ENCODE results near the gene CDK12.

The CDK12 gene

GRCh38 chr17:39576187-39576586 lies 114.9 kb downstream of the CDK12 start:
- no peak overlapping the region for H3K4me3 ChIP-seq (ENCODE audit: insufficient read length, low read depth)
- H3K9me3 ChIP-seq (ENCODE audit: insufficient read depth, low read length), result peaks cover 4% of the 10 kb centered on the region; the same call in 1 of the 2 replicates
- H3K9ac ChIP-seq (ENCODE audit: insufficient read length, low read depth), result no peak overlapping the region
- peaks cover 24% of the 10 kb centered on the region for H3K27me3 ChIP-seq (ENCODE audit: insufficient read depth, insufficient read length)
- TF ChIP-seq ZNF274 (IDR thresholded peaks at IDR 0.05; ENCODE audit: low read depth, low read length), result no peak
- no peak for TF ChIP-seq YY1 (IDR thresholded peaks at IDR 0.05; ENCODE audit: insufficient read depth, insufficient read length)
- no peak for TF ChIP-seq SUZ12 (IDR thresholded peaks at IDR 0.05; ENCODE audit: extremely low read depth, insufficient read depth, insufficient read length)
- peaks cover 17% of the 10 kb centered on the region for H3K4me1 ChIP-seq (ENCODE audit: insufficient read depth, insufficient read length)
- no peak for DNase-seq (ENCODE audit: low read depth, low spot score)
- H3K36me3 ChIP-seq (ENCODE audit: insufficient read depth, insufficient read length, low read length), result no peaks in the 10 kb centered on the region

GRCh38 chr17:39578272-39578671 lies 117.0 kb downstream of the CDK12 start:
- DNase-seq (ENCODE audit: low read depth, low spot score), result no peak
- TF ChIP-seq YY1 (IDR thresholded peaks at IDR 0.05; ENCODE audit: insufficient read depth, insufficient read length), result no peak
- TF ChIP-seq ZNF274 (IDR thresholded peaks at IDR 0.05; ENCODE audit: low read depth, low read length), result no peak
- TF ChIP-seq SUZ12 (IDR thresholded peaks at IDR 0.05; ENCODE audit: extremely low read depth, insufficient read depth, insufficient read length), result no peak
- Histone ChIP-seq H3K27me3 (ENCODE audit: insufficient read depth, insufficient read length) (peaks cover 14% of the 10 kb centered on the region), H3K4me3 (ENCODE audit: insufficient read length, low read depth) (no peak overlapping the region), H3K36me3 (ENCODE audit: insufficient read depth, insufficient read length, low read length) (no peaks in the 10 kb centered on the region), H3K4me1 (ENCODE audit: insufficient read depth, insufficient read length) (peaks cover 17% of the 10 kb centered on the region), H3K9me3 (ENCODE audit: insufficient read depth, low read length) (no peaks in the 10 kb centered on the region), H3K9ac (ENCODE audit: insufficient read length, low read depth) (no peak overlapping the region)

DNA sequence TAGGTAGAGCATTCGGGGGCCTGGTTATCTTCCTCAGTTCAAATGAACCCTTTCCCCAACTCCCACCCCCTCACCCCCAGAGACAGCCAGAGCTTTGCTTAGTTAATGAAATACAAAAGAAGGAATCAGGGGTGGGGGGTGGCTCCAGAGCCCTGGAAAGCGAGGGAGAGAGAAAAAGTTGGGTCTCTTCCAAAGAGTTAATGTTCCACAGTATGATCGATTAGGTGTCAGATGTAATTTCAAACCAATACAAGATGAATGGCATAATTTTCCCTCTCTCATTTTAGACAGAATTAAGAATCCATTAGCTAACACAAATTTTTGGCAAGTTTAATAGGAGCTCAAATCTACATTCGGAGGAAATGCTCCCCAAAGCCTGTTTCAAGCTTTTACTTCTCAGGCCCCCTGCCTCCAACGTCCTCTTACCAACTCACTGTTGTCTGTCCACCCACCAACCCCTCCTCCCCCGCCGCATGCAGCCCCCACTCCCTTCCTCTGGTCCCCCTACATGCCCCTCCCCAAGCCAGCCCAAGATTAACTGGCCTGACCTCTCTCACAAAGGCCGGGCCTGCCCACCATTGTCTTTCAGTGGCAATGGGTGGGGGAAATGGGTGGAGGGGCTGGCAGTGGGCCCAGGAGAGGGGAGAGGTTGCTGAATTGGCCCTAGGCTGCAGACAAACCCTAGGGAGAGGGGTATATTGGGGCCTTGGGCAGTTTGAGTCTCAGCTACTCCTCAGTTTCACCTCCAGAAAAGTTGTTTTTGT lies 118.2 kb downstream of the CDK12 start:
- no peaks in the 10 kb centered on the region for H3K9me3 ChIP-seq (ENCODE audit: insufficient read depth, low read length)
- peak; percentile 61 for DNase-seq (ENCODE audit: low read depth, low spot score)
- TF ChIP-seq SUZ12 (IDR thresholded peaks at IDR 0.05; ENCODE audit: extremely low read depth, insufficient read depth, insufficient read length) (no peak), ZNF274 (IDR thresholded peaks at IDR 0.05; ENCODE audit: low read depth, low read length) (no peak), YY1 (IDR thresholded peaks at IDR 0.05; ENCODE audit: insufficient read depth, insufficient read length) (no peak)
- H3K27me3 ChIP-seq (ENCODE audit: insufficient read depth, insufficient read length), result peaks cover 14% of the 10 kb centered on the region
- peaks cover 17% of the 10 kb centered on the region for H3K4me1 ChIP-seq (ENCODE audit: insufficient read depth, insufficient read length)
- no peaks in the 10 kb centered on the region for H3K36me3 ChIP-seq (ENCODE audit: insufficient read depth, insufficient read length, low read length)
- peak overlapping the region; percentile 8 for H3K9ac ChIP-seq (ENCODE audit: insufficient read length, low read depth)
- H3K4me3 ChIP-seq (ENCODE audit: insufficient read length, low read depth), result no peak overlapping the region

- H3K9ac ChIP-seq (ENCODE audit: insufficient read length, low read depth), result peak overlapping the region; percentile 8
- H3K4me1 ChIP-seq (ENCODE audit: insufficient read depth, insufficient read length), result peaks cover 14% of the 10 kb centered on the region
- no peak for DNase-seq (ENCODE audit: low read depth, low spot score)
- no peak overlapping the region for H3K4me3 ChIP-seq (ENCODE audit: insufficient read length, low read depth)
- TF ChIP-seq SUZ12 (IDR thresholded peaks at IDR 0.05; ENCODE audit: extremely low read depth, insufficient read depth, insufficient read length) (no peak), YY1 (IDR thresholded peaks at IDR 0.05; ENCODE audit: insufficient read depth, insufficient read length) (no peak), ZNF274 (IDR thresholded peaks at IDR 0.05; ENCODE audit: low read depth, low read length) (no peak)
- peaks cover 10% of the 10 kb centered on the region for H3K27me3 ChIP-seq (ENCODE audit: insufficient read depth, insufficient read length)
- no peaks in the 10 kb centered on the region for H3K36me3 ChIP-seq (ENCODE audit: insufficient read depth, insufficient read length, low read length)
- H3K9me3 ChIP-seq (ENCODE audit: insufficient read depth, low read length), result no peaks in the 10 kb centered on the region
Observed at GRCh38 chr17:39580082-39580468, 118.8 kb downstream of the CDK12 start.

- DNase-seq (ENCODE audit: low read depth, low spot score), result no peak
- Histone ChIP-seq H3K36me3 (ENCODE audit: insufficient read depth, insufficient read length, low read length) (no peaks in the 10 kb centered on the region), H3K9me3 (ENCODE audit: insufficient read depth, low read length) (no peaks in the 10 kb centered on the region), H3K9ac (ENCODE audit: insufficient read length, low read depth) (peak overlapping the region; percentile 51), H3K4me3 (ENCODE audit: insufficient read length, low read depth) (no peak overlapping the region), H3K27me3 (ENCODE audit: insufficient read depth, insufficient read length) (peaks cover 2% of the 10 kb centered on the region), H3K4me1 (ENCODE audit: insufficient read depth, insufficient read length) (peaks cover 14% of the 10 kb centered on the region)
- TF ChIP-seq YY1 (IDR thresholded peaks at IDR 0.05; ENCODE audit: insufficient read depth, insufficient read length), result no peak
- TF ChIP-seq SUZ12 (IDR thresholded peaks at IDR 0.05; ENCODE audit: extremely low read depth, insufficient read depth, insufficient read length), result no peak
- no peak for TF ChIP-seq ZNF274 (IDR thresholded peaks at IDR 0.05; ENCODE audit: low read depth, low read length)
Observed at GRCh38 chr17:39581071-39581758, 119.9 kb downstream of the CDK12 start.

GRCh38 chr17:39581759-39582085 lies 120.4 kb downstream of the CDK12 start:
- H3K36me3 ChIP-seq (ENCODE audit: insufficient read depth, insufficient read length, low read length), result no peaks in the 10 kb centered on the region
- H3K4me1 ChIP-seq (ENCODE audit: insufficient read depth, insufficient read length), result peaks cover 14% of the 10 kb centered on the region
- H3K9me3 ChIP-seq (ENCODE audit: insufficient read depth, low read length), result no peaks in the 10 kb centered on the region
- no peak for DNase-seq (ENCODE audit: low read depth, low spot score)
- no peak overlapping the region for H3K4me3 ChIP-seq (ENCODE audit: insufficient read length, low read depth)
- H3K27me3 ChIP-seq (ENCODE audit: insufficient read depth, insufficient read length), result peaks cover 2% of the 10 kb centered on the region
- H3K9ac ChIP-seq (ENCODE audit: insufficient read length, low read depth), result no peak overlapping the region
- TF ChIP-seq ZNF274 (IDR thresholded peaks at IDR 0.05; ENCODE audit: low read depth, low read length), result no peak
- TF ChIP-seq SUZ12 (IDR thresholded peaks at IDR 0.05; ENCODE audit: extremely low read depth, insufficient read depth, insufficient read length), result no peak
- no peak for TF ChIP-seq YY1 (IDR thresholded peaks at IDR 0.05; ENCODE audit: insufficient read depth, insufficient read length)

- Histone ChIP-seq H3K36me3 (ENCODE audit: insufficient read depth, insufficient read length, low read length) (no peaks in the 10 kb centered on the region), H3K4me1 (ENCODE audit: insufficient read depth, insufficient read length) (peaks cover 14% of the 10 kb centered on the region), H3K4me3 (ENCODE audit: insufficient read length, low read depth) (no peak overlapping the region), H3K9ac (ENCODE audit: insufficient read length, low read depth) (no peak overlapping the region), H3K27me3 (ENCODE audit: insufficient read depth, insufficient read length) (peaks cover 4% of the 10 kb centered on the region), H3K9me3 (ENCODE audit: insufficient read depth, low read length) (no peaks in the 10 kb centered on the region)
- DNase-seq (ENCODE audit: low read depth, low spot score), result no peak
- TF ChIP-seq YY1 (IDR thresholded peaks at IDR 0.05; ENCODE audit: insufficient read depth, insufficient read length), result no peak
- TF ChIP-seq ZNF274 (IDR thresholded peaks at IDR 0.05; ENCODE audit: low read depth, low read length), result no peak
- TF ChIP-seq SUZ12 (IDR thresholded peaks at IDR 0.05; ENCODE audit: extremely low read depth, insufficient read depth, insufficient read length), result no peak
Observed at GRCh38 chr17:39582658-39583057, 121.4 kb downstream of the CDK12 start.

Measured in NT2/D1 (cell line).